ENCODE results near the gene C6orf15. TPM values are rescaled to one million over a fixed set of nuclear protein-coding genes. Genes with fewer than 3 reads are reported as not detected.

Gene C6orf15
- total RNA-seq, 1 donor from 2014 or later: not detected

GRCh38 chr6:31074401-31074800 lies 38.0 kb downstream of the C6orf15 start:
- intact Hi-C loops (cut with micrococcal nuclease): no loop called here

GRCh38 chr6:31070711-31071197 lies 41.6 kb downstream of the C6orf15 start:
- intact Hi-C loops (cut with micrococcal nuclease): no loop called here

- intact Hi-C loops (cut with micrococcal nuclease): loop anchor here (5.0 kb wide), 1 partner anchor 152 kb away; no protein-coding TSS in a partner anchor
These were observed 43.6 kb downstream of the C6orf15 start for GRCh38 chr6:31068669-31069340.

DNA sequence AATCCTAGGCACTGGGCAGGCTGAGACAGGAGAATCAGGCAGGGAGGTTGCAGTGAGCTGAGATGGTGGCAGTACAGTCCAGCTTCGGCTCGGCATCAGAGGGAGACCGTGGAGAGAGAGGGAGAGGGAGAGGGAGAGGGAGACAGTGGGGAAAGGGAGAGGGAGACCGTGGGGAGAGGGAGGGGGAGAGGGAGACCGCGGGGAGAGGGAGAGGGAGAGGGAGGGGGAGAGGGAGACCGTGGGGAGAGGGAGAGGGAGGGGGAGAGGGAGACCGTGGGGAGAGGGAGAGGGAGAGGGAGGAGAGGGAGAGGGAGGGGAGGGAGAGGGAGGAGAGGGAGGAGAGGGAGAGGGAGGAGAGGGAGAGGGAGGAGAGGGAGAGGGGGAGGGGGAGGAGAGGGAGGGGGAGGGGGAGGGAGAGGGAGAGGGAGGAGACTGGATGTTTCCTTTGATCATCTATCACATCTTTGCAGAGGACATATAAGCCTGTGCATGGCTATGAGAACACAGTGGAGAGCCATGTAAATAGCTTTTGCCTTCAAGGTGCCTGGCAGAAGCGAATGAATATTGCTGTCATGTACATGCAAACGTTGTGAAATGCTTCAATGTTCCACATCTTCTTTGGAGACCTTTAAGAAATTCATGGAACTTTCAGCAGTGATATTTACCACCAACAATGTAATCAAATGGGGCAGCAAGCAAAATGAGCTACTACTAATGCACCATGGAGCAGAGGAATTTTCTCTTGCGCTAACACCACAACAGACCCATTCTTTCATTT lies 44.3 kb downstream of the C6orf15 start:
- intact Hi-C loops (cut with micrococcal nuclease): loop anchor here (5.0 kb wide), 1 partner anchor 151 kb away; no protein-coding TSS in a partner anchor

DNA sequence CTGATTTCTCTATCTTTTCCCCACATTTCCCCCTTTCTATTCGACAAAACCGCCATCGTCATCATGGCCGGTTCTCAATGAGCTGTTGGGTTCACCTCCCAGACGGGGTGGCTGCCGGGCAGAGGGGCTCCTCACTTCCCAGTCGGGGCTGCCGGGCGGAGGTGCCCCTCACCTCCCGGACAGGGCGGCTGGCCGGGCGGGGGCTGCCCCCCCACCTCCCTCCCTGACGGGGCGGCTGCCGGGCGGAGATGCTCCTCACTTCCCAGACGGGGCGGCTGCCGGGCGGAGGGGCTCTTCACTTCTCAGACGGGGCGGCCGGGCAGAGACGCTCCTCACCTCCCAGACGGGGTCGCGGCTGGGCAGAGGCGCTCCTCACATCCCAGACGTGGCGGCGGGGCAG lies 45.3 kb downstream of the C6orf15 start:
- intact Hi-C loops (cut with micrococcal nuclease): loop anchor here (5.0 kb wide), 1 partner anchor 150 kb away; no protein-coding TSS in a partner anchor

DNA sequence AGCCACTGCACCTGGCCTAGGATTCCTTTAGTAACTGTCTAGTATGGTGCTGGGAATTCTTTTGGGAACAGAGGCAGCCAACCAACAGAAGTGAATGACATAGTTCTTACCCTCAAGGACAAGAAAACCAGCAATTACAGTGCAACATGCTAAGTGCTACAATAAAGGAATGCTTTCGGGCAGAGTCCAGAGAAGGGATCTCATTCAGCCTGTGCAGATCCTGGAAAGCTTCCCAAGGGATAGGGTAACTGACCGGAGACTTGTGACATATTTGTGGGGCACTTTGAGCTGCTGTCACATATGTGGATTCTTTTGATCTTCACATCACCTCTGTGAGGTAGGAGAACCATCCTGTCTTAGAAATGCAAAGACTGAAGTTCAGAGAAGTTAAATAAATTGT lies 46.8 kb downstream of the C6orf15 start:
- intact Hi-C loops (cut with micrococcal nuclease): loop anchor here (5.0 kb wide), 1 partner anchor 148 kb away; no protein-coding TSS in a partner anchor

- intact Hi-C loops (cut with micrococcal nuclease): no loop called here
These were observed 48.4 kb downstream of the C6orf15 start for GRCh38 chr6:31063906-31064435.

Other genes with a start within 250 kb of the C6orf15 start
- gene DDR1, start 228.1 kb downstream of the C6orf15 start, total RNA-seq: 6.6 and 8.7 TPM in 2 replicates
- gene GTF2H4, start 204.4 kb downstream of the C6orf15 start, total RNA-seq: 29.8 and 32.1 TPM in 2 replicates
- 40.4 and 42.1 TPM in 2 replicates for gene VARS2, start 198.3 kb downstream of the C6orf15 start, total RNA-seq
- gene SFTA2, start 180.4 kb downstream of the C6orf15 start, total RNA-seq: not detected in 2 replicates
- gene MUCL3, start 171.6 kb downstream of the C6orf15 start, total RNA-seq: not detected in 2 replicates
- not detected in 2 replicates for gene MUC21, start 128.9 kb downstream of the C6orf15 start, total RNA-seq
- not detected in 2 replicates for gene MUC22, start 102.1 kb downstream of the C6orf15 start, total RNA-seq
- not detected in 2 replicates for gene PSORS1C1, start 2.2 kb upstream of the C6orf15 start, total RNA-seq
- gene CDSN, start 7.9 kb upstream of the C6orf15 start, total RNA-seq: not detected in 2 replicates
- gene PSORS1C2, start 26.5 kb upstream of the C6orf15 start, total RNA-seq: not detected in 2 replicates
- 37.1 and 39.2 TPM in 2 replicates for gene CCHCR1, start 45.2 kb upstream of the C6orf15 start, total RNA-seq
- gene TCF19, start 46.0 kb upstream of the C6orf15 start, total RNA-seq: 77.2 and 79.0 TPM in 2 replicates
- gene POU5F1, start 58.1 kb upstream of the C6orf15 start, total RNA-seq: not detected in 2 replicates
- 1,191 and 1,208 TPM in 2 replicates for gene HLA-C, start 159.5 kb upstream of the C6orf15 start, total RNA-seq
- gene HLA-B, start 244.6 kb upstream of the C6orf15 start, total RNA-seq: 4,049 and 4,078 TPM in 2 replicates

Data from T-helper 2 cell treated with Interferon-gamma antibody and Interleukin-4, amounts not matched to agents 100 ng/mL and 5 ng/mL, for 36 hours (primary cell).